Tongue (tissue), 2 donors: ENCODE results near the gene PLCH2. TPM values are rescaled to one million over a fixed set of nuclear protein-coding genes. Genes with fewer than 3 reads are reported as not detected.

Experiments
- DNase-seq: peaks from one replicate; pipeline ENCODE4 v3.0.0-alpha.2; 2015
- total RNA-seq: library from RNA; depleted of rRNA; stranded (reverse); fragments of >200 nt; gene quantifications from one replicate; pipeline ENCODE4 v1.2.3, GENCODE V29; 2014

Gene PLCH2
- total RNA-seq, 1 donor from 2014 or later: 11.8 TPM

DNA sequence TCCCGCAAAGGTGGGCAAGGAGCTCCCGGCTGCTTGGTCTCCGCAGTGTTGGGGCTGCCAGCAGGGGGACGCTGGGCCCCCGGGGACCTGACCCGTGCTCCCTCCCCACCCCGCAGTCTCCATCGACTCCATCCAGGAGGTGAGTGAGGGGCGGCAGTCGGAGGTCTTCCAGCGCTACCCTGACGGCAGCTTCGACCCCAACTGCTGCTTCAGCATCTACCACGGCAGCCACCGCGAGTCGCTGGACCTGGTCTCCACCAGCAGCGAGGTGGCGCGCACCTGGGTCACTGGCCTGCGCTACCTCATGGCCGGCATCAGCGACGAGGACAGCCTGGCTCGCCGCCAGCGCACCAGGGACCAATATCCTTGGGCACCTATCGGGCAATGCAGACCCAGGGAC lies 3.5 kb downstream of the PLCH2 start:
- DNase-seq: no peak

DNA sequence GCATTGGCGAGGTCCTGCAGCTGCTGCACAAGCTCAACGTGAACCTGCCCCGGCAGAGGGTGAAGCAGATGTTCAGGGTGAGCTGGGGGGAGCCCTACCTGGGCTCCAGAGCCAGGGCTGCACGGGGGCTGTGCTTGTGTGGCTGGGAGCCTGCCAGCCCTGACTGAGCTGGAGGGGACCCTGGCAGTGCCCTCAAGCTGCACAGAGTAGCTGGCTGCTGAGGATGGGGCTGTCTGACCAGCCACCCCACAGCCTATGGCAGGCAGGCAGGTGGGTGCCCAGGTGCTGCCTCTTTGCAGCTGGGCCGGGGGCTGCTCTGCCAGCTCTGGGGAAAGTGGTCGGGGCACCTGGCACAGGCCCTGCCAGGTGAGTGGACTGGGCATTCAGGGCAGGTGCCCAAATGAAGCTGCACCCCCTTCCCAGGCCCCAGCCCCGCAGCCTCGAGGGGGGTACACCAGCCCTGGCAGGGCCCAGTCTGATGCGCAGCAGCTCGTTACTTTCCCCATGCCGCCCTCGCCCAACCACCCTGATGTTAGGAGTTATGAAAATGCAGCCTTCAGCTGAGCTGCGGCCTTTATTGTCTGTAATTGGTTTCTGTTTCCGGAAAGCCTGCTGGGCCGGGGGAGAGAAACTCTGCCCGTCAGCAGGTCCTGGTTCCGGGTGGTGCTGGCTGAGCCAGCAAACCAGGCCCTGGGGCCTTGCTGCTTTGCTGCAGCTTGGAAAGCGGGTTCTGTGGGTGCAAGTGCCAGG lies 4.3 kb downstream of the PLCH2 start:
- DNase-seq: no peak

DNA sequence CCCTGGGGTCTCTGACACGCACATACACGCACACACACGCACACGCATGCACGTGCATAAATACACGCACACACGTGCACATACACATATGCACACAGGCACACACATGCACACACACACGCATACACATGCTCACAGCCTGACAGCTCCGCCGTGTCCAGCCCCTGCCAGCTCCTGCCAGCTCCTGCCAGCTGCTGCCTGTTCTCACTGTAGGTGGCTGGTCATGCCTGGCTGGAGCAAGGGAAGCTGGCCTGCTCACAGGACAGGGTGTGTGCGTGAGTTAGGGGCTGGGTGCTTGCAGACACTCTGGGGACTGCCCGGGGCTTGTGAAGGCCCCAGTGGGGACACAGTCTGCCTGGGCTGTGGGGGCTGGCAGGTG lies 4.9 kb downstream of the PLCH2 start:
- DNase-seq: peak; percentile 81

DNA sequence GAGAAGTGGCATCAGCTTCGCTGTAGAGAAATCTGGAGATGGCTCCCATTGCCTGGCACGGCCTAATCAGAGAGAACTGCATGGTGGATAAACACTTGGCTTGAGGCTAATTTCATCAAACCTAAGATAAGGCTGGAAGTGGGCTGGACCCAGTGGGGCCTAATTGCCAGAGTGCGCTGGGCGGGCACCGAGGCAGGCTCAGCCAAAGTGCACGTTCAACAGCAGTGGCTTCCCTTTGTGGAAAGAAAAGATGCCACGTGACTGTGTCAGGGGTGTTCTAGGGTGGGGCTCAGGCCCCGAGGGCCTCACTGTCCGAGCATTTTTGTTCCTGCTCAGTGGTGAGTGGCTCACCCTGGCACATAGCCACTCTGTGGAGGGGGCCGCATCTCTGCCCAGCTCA lies 5.8 kb downstream of the PLCH2 start:
- DNase-seq: no peak

GRCh38 chr1:2482588-2482987 lies 6.5 kb downstream of the PLCH2 start:
- no peak for DNase-seq

DNA sequence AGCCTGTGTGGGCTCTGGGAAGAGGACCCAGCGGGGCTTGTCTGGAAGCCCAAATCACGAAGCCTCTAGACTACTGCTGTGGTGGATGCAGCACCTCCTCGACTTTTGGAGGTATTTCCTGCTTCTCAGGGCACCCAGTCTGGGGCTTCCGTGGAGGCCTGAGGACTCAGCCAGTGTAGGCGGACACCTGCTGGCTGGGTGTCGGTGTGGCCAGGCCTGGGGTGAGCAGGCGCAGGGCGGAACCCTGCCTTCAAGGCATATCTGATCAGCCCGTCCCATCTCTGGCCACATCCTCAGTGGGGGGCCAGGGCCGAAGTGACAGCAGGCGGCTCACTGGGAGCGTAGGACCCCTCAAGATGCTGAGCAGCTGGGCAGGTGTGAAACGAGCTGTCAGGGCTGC lies 6.9 kb downstream of the PLCH2 start:
- no peak for DNase-seq

DNA sequence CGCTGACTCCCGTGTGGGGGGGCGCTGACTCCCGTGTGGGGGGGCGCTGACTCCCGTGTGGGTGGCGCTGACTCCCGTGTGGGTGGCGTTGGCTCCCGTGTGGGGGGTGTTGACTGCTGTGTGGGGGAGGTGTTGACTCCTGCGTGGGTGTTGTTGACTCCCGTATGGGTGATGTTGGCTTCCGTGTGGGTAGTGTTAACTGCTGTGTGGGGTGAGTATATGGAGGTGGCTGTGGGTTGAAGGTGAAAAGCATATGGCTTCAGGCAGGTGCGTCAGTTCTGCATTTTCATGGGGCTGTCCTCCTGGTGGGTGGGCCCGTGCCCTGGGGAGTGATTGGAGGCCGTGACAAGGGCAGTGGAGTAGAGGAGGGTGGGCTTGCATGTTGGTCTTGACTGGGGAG lies 7.9 kb downstream of the PLCH2 start:
- DNase-seq: no peak

GRCh38 chr1:2486041-2486440 lies 10.0 kb downstream of the PLCH2 start:
- no peak for DNase-seq

DNA sequence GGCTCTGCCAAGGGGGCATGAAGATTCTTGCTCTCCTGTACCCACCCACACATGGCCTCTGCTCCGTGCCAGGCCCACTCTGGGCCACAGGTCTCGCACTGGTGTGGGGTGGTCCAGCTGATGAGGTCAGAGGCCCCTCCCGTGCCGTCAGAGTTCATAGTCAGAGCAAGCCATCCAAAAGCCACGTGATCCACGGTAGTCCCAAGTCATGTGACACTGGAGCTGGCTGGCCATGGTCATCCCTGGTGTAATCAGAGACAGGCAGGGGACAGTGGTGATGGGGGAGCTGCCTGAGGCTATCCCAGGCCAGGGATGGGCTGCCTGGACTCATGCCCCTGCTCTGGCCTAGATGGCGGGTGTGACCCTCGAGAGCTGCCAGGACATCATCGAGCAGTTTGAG lies 10.5 kb downstream of the PLCH2 start:
- DNase-seq: no peak

DNA sequence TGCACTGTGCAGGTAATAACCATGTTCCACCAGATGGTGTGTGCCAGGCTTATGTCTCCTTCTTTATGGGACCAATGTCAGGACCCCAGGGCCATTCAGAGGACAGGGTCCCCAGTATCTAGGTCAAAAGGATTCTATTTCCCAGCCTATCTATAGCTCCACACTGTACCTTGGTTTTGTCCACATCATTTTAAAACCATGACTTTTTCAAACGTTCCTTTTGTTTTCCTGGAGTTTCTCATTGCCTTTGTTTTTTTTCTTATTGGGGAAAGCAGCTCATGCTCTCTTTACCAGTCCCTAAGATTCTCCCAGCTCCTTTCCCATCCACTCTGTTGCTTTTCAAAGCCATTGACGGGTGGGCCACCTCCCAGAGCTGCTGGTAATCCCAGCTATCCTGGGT lies 12.6 kb downstream of the PLCH2 start:
- no peak for DNase-seq

GRCh38 chr1:2489615-2490014 lies 13.5 kb downstream of the PLCH2 start:
- no peak for DNase-seq

DNA sequence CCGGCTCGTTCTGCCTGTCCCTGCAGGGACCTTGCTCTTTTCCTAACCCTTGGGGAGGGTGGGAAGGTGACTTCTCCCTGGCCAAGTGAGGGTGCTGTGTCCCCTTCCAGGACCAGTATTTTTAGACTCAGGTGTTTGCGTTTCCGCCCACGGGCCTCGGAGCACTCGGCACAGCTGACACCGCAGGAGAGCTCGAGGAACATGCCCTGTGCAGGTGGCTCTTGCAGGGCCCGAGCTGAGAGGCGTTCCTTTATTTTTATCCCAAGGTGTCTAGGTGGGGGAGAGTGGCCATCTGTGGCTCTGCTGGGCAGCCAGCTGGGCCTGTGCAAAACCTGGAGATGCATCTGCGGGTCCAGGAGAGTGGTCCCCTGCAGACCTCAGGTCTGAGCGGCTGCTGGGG lies 16.0 kb downstream of the PLCH2 start:
- DNase-seq: no peak

GRCh38 chr1:2493218-2493617 lies 17.1 kb downstream of the PLCH2 start:
- DNase-seq: no peak

DNA sequence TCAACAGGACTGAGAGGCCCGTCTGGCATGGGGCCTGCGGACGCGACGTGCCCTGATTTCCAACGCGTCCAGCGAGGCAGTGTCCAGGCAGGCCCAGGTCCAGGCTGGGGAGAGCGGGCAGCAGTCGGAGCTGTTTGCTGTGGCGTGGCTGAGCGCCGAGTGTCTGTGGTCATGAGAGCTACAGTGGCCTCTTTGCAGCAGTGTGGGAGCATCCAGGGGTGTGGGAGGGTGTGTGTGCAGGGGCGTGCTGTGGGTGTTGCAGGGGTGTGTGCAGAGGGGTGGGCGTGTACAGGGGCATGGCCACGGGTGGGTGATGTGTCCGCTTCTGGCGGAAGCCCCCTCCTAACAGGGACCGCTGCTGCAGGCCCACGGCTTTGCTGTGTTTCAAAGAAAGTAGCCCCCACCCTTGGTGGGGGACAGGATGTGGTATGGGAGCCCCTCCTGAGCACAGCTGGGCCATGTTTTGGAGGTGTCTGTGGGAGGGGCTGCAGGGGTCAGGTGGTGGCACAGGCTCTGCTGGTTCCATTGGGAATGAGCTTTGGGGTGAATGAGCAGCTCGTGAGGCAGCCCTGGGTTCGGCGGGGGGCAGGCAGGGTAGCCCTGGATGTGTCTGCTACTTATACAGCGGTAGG lies 17.7 kb downstream of the PLCH2 start:
- no peak for DNase-seq

GRCh38 chr1:2494323-2494693 lies 18.2 kb downstream of the PLCH2 start:
- DNase-seq: no peak

DNA sequence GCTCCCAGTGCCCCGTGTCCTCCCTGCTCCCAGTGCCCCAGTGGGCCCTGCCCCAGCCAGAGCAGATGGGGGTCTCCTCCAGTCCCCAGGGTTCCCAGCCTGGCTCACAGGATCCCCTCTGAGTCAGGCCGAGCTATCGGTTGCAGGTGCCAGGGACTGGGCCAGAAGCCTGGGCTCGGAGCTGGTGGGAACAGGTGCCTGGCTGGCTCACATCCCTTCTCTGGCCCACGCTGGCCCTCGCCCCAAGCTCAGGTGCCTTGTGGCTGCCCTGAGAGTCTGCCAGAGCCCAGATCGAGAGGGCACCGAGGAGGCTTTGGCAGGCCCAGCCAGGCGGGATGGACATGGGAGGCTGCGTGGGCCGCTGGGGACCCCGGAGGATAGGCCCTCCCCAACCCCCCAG lies 18.9 kb downstream of the PLCH2 start:
- no peak for DNase-seq

GRCh38 chr1:2495546-2495945 lies 19.5 kb downstream of the PLCH2 start:
- no peak for DNase-seq

DNA sequence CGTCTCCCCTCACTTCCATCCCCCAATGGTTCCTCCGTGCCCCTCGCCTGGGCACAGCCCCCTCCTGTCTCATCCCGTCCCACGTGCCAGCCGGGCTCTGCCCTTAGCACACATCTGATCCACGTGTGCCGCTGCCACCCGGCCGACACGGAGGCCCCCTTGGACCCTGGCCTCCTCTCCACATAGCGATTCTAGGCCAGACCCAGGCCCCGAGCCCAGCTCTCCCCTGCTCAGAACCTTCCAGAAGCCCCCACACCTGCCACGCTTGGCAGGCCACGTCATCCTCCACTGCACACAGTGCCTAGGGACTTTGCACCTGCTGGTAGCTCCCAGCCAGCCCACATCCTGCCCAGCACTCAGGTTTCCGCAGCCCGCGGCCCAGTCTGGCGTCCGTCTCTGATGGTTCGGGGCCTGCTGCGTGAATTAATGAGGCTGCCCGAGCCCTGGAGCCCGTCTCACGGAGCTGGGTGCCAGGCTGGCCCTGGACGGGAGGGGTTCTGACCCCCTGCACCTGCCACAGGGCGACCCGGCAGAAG lies 20.1 kb downstream of the PLCH2 start:
- DNase-seq: no peak

GRCh38 chr1:2496746-2497145 lies 20.7 kb downstream of the PLCH2 start:
- DNase-seq: no peak

DNA sequence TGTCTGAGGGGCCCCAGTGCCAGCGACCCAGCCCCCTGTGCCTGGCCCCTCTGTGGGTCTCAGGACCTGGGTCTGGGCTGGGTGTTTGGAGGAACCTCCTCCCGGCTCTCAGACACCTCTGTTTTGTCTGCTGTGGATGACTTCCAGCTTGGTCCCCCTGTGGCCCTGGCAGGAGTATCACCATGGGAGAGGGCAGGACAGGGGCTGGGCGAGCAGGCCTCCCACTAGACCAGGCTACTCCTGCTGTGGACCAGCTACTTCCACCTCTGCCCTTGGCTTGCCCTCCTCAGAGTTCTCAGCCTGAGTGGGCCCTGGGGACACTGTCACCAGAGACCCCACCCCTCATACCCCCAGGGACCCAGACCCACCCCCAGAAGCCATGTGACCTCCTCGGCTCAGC lies 21.8 kb downstream of the PLCH2 start:
- no peak for DNase-seq

DNA sequence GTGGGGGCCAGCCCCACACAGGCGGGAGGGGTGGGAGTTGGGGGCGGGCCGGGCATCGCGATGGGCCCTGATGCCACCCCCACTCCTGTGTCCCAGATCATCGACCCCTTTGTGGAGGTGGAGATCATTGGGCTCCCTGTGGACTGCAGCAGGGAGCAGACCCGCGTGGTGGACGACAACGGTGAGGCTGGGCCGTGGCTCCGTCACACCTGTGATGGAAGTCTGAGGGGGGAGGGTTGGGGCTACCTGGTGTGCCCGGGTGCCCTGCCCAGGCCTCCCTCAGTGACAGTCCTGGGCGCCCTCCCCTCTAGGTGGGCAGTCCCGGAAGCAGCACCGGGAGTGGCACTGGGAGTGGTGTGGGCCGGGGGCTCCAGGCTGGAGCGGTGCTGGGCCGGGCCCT lies 22.6 kb downstream of the PLCH2 start:
- DNase-seq: no peak

DNA sequence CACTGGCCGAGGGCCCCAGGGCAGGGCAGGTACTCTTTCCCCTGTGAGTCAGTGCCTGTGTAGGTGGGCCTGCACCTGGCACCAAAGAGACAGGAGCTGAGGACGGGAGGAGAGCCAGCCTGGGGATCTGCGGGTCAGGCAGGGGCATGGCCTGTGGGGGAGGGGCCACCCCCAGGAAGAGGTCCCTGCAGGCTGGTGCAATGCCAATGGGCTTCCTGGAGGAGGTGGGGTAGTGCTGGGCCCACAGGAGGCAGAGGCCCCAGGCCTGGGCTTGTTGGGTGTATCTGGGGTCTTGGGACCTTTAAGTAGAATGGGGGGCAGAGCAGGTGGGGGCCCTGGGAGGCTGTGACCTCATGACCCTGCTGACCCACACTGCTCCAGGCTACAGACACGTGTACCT lies 23.2 kb downstream of the PLCH2 start:
- DNase-seq: no peak

DNA sequence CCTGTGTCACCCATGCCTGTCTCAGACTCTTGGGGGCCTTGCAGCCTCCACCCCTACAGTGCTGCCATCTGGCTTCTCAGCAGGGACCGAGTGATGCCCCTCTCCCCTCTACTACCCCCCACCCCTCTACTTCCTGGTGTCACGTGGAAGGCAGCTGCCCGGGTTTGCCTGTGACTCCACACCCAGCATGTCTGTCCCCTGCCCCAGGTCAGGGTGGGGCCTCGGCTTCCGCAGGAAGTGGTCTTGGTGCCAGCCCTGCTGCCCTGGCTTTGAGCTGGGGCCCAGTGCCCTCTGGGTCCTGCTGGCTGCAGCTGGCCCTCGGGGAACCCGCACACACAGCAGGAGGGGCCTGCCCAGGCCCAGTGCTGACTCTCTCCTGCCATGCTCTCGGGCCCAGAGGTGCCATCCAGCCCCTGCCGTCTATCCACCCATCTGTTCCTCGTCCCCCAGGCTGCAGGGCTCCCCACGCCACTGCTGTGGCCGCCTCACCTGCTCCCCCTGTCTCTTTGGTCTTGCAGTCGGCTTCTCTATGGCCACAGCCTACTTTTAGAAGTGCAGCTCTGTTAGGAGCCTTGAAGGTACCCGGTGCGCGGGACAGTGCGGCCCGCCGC lies 24.0 kb downstream of the PLCH2 start:
- no peak for DNase-seq
